Smooth muscle cell (in vitro differentiated cells): ENCODE data around the gene XYLT1. TPM values are rescaled to one million over a fixed set of nuclear protein-coding genes. Genes with fewer than 3 reads are reported as not detected.

Experiments
- DNase-seq: peaks from one replicate; lab custom pipeline; 2025; ENCODE audit not compliant: unreplicated experiment; lab: John Stamatoyannopoulos, UW
- H2AFZ ChIP-seq: fragments of 200-600 bp; sonication (generic); 2 replicates; pipeline ENCODE4 v1.6.0; 2016; ENCODE audit warnings: antibody characterized with exemption, low read depth, mild to moderate bottlenecking
- H3F3A ChIP-seq: fragments of 200-600 bp; sonication (generic); 2 replicates; pipeline ENCODE4 v1.6.0; 2017; ENCODE audit warnings: antibody characterized with exemption, low read depth
- H3K27ac ChIP-seq: fragments of 200-600 bp; sonication (generic); 2 replicates; pipeline ENCODE4 v1.5.1; 2016; ENCODE audit warnings: low read depth, mild to moderate bottlenecking
- H3K27me3 ChIP-seq: fragments of 200-600 bp; sonication (generic); 2 replicates; pipeline ENCODE4 v1.6.1; 2016; ENCODE audit warnings: low read depth, mild to moderate bottlenecking
- H3K36me3 ChIP-seq: fragments of 200-600 bp; sonication (generic); 2 replicates; pipeline ENCODE4 v1.5.1; 2016; ENCODE audit warnings: low read depth
- H3K4me1 ChIP-seq: fragments of 200-600 bp; sonication (generic); 2 replicates; pipeline ENCODE4 v1.5.1; 2016; ENCODE audit warnings: low read depth
- H3K4me2 ChIP-seq: fragments of 200-600 bp; sonication (generic); 2 replicates; pipeline ENCODE4 v1.6.0; 2016; ENCODE audit warnings: mild to moderate bottlenecking
- H3K4me3 ChIP-seq: fragments of 200-600 bp; sonication (generic); 2 replicates; pipeline ENCODE4 v1.5.1; 2016; ENCODE audit warnings: mild to moderate bottlenecking
- H3K79me2 ChIP-seq: fragments of 200-600 bp; sonication (generic); 2 replicates; pipeline ENCODE4 v1.6.0; 2016; ENCODE audit warnings: low read depth, mild to moderate bottlenecking
- H3K9ac ChIP-seq: fragments of 200-600 bp; sonication (generic); 2 replicates; pipeline ENCODE4 v1.6.0; 2016; ENCODE audit warnings: low read depth
- H3K9me3 ChIP-seq: fragments of 200-600 bp; sonication (generic); replicated peaks from 2 replicates; pipeline ENCODE4 v1.5.1; 2016; ENCODE audit warnings: low read depth
- H4K20me1 ChIP-seq: fragments of 200-600 bp; sonication (generic); 2 replicates; pipeline ENCODE4 v1.6.0; 2016; ENCODE audit warnings: low read depth
- CTCF ChIP-seq: fragments of 200-600 bp; sonication (generic); IDR thresholded peaks from 2 replicates; pipeline ENCODE4 v1.5.1; 2017; ENCODE audit warnings: borderline replicate concordance, mild to moderate bottlenecking, antibody characterized with exemption; ENCODE audit not compliant: insufficient read depth, poor library complexity, severe bottlenecking
- WGBS: methylation state at CpG from one replicate; pipeline ENCODE4 v1.1.7; 2016; ENCODE audit warnings: low lambda C conversion rate; 5-methylcytosine and 5-hydroxymethylcytosine counted together
- polyA plus RNA-seq: library from polyadenylated mRNA; unstranded; fragments of >200 nt; fragmentation: Nextera tagmentation; extraction: Ambion mirVana; gene quantifications from 2 replicates; pipeline ENCODE4 v1.2.1, GENCODE V29; 2016
- total RNA-seq: library from RNA; depleted of rRNA; stranded (reverse); fragments of >200 nt; gene quantifications from 2 replicates; pipeline ENCODE4 v1.2.3, GENCODE V29; 2014

The XYLT1 gene
- total and polyA plus RNA-seq, 2 experiments from 2014 or later = 9.5 to 19.9 TPM

- Histone ChIP-seq H3F3A (no peaks in the 10 kb centered on the region), H3K4me2 (no peak overlapping the region), H3K9ac (no peak overlapping the region), H3K79me2 (no peaks in the 10 kb centered on the region), H3K4me1 (peaks cover 5% of the 10 kb centered on the region), H2AFZ (no peak overlapping the region), H3K4me3 (no peak overlapping the region), H3K27me3 (no peaks in the 10 kb centered on the region), H3K36me3 (no peaks in the 10 kb centered on the region), H3K9me3 (no peaks in the 10 kb centered on the region), H3K27ac (no peak overlapping the region), H4K20me1 (peaks cover 74% of the 10 kb centered on the region)
- 58% methylated on average over 7 of the region's 7 CpGs for WGBS
- no peak for DNase-seq
- no peak for TF ChIP-seq CTCF
Observed at GRCh38 chr16:17296431-17296830, 174.3 kb downstream of the XYLT1 start.

GRCh38 chr16:17295948-17296347 is 174.8 kb downstream of the XYLT1 start:
- no peak for DNase-seq
- Histone ChIP-seq H3K4me3 (no peak overlapping the region), H3K27me3 (no peaks in the 10 kb centered on the region), H3K79me2 (no peaks in the 10 kb centered on the region), H2AFZ (no peak overlapping the region), H3K9me3 (no peaks in the 10 kb centered on the region), H3K4me1 (peaks cover 5% of the 10 kb centered on the region), H3K9ac (no peak overlapping the region), H3K4me2 (no peak overlapping the region), H3K27ac (no peak overlapping the region), H3F3A (no peaks in the 10 kb centered on the region), H4K20me1 (peaks cover 74% of the 10 kb centered on the region), H3K36me3 (no peaks in the 10 kb centered on the region)
- 94% methylated on average over 5 of the region's 5 CpGs for WGBS
- no peak for TF ChIP-seq CTCF

- Histone ChIP-seq H3K4me1 (peaks cover 2% of the 10 kb centered on the region), H3K4me3 (no peak overlapping the region), H3F3A (no peaks in the 10 kb centered on the region), H3K9me3 (no peaks in the 10 kb centered on the region), H3K4me2 (no peak overlapping the region), H3K9ac (no peak overlapping the region), H3K27ac (no peak overlapping the region), H2AFZ (no peak overlapping the region), H3K27me3 (no peaks in the 10 kb centered on the region), H3K36me3 (no peaks in the 10 kb centered on the region), H3K79me2 (no peaks in the 10 kb centered on the region), H4K20me1 (peaks cover 71% of the 10 kb centered on the region)
- TF ChIP-seq CTCF = no peak
- no peak for DNase-seq
- WGBS = 96% methylated on average over 3 of the region's 3 CpGs
Observed at GRCh38 chr16:17294856-17295255, 175.9 kb downstream of the XYLT1 start.

- Histone ChIP-seq H3K9me3 (no peaks in the 10 kb centered on the region), H3K9ac (no peak overlapping the region), H3F3A (no peaks in the 10 kb centered on the region), H2AFZ (no peak overlapping the region), H4K20me1 (peaks cover 62% of the 10 kb centered on the region), H3K4me3 (no peak overlapping the region), H3K4me2 (no peak overlapping the region), H3K4me1 (no peaks in the 10 kb centered on the region), H3K36me3 (no peaks in the 10 kb centered on the region), H3K79me2 (no peaks in the 10 kb centered on the region), H3K27me3 (no peaks in the 10 kb centered on the region), H3K27ac (no peak overlapping the region)
- TF ChIP-seq CTCF = no peak
- no peak for DNase-seq
- 92% methylated on average over 9 of the region's 9 CpGs for WGBS
Observed at GRCh38 chr16:17293813-17294558, 176.8 kb downstream of the XYLT1 start.
